Endothelial cell of umbilical vein (primary cell): Measurements from ENCODE around the gene ATXN1. TPM values are rescaled to one million over a fixed set of nuclear protein-coding genes. Genes with fewer than 3 reads are reported as not detected.

ENCODE experiments used
- BruUV-seq: library from RNA; stranded (reverse); fragments of 400-500 nt; replicated peaks from 2 replicates; lab custom pipeline; 2021; lab: Mats Ljungman, UMichigan
- CTCF ChIA-PET: fragments of 300-600, 350-600 bp; sonication (Branson Sonifier 250); formaldehyde crosslinking; loops from one replicate; lab custom pipeline; 2021; ENCODE audit warnings: antibody characterized with exemption, inconsistent platforms; lab: Charles Lee
- POLR2A ChIA-PET: fragments of 300-600, 350-600 bp; sonication (Branson Sonifier 250); formaldehyde crosslinking; loops from one replicate; lab custom pipeline; 2021; ENCODE audit warnings: antibody characterized with exemption, inconsistent platforms; lab: Charles Lee
- DNase-seq: peaks from one replicate; pipeline ENCODE4 v3.0.0-alpha.2; 2011; ENCODE audit warnings: low read depth, low spot score
- FAIRE-seq: peaks from 2 replicates; lab custom pipeline; 2011; peaks lifted over from hg19 to GRCh38; lab: Jason Lieb, UNC
- H2AFZ ChIP-seq: 2 replicates; pipeline ENCODE4 v1.6.0; 2012; ENCODE audit warnings: low read depth, low read length, control low read depth, inconsistent platforms
- H3K27ac ChIP-seq: 2 replicates; pipeline ENCODE4 v1.5.1; 2011; ENCODE audit warnings: low read depth, mild to moderate bottlenecking, control low read depth, low read length, moderate library complexity; ENCODE audit not compliant: insufficient read depth
- H3K27me3 ChIP-seq, 2 experiments: 2 replicates each; pipeline versions ENCODE4 v1.6.0 to v1.6.1; 2011; ENCODE audit warnings: low read length in 2 of 2, mixed read lengths in 1 of 2; ENCODE audit not compliant: control insufficient read depth in 2 of 2, insufficient read depth in 2 of 2
- H3K36me3 ChIP-seq, 2 experiments: 2 replicates in 1 of 2; 3 replicates in 1 of 2; pipeline ENCODE4 v1.5.1; 2011; ENCODE audit warnings: low read length in 2 of 2, mild to moderate bottlenecking in 1 of 2, moderate library complexity in 1 of 2; ENCODE audit not compliant: control insufficient read depth in 2 of 2, insufficient read depth in 2 of 2; ENCODE audit errors: extremely low read depth in 1 of 2
- H3K4me1 ChIP-seq: 3 replicates; pipeline ENCODE4 v1.5.1; 2011; ENCODE audit warnings: mild to moderate bottlenecking, low read length; ENCODE audit not compliant: control insufficient read depth, insufficient read depth; ENCODE audit errors: extremely low read depth
- H3K4me2 ChIP-seq: 2 replicates; pipeline ENCODE4 v1.6.1; 2011; ENCODE audit warnings: low read length, control low read depth, mixed read lengths; ENCODE audit not compliant: insufficient read depth
- H3K4me3 ChIP-seq, 3 experiments: fragments of 200-600 bp in 1 of 3; sonication (generic), shearing (Covaris generic) in 1 of 3; replicated peaks in 1 of 3; 2 replicates each; pipeline ENCODE4 v1.5.1; 2011 to 2016; ENCODE audit warnings: control low read depth in 3 of 3, low read length in 3 of 3, mild to moderate bottlenecking in 2 of 3, inconsistent platforms in 1 of 3, low read depth in 1 of 3, moderate library complexity in 1 of 3; ENCODE audit not compliant: insufficient read depth in 1 of 3
- H3K79me2 ChIP-seq: 2 replicates; pipeline ENCODE4 v1.6.0; 2012; ENCODE audit warnings: low read length, inconsistent platforms; ENCODE audit not compliant: control insufficient read depth, insufficient read depth
- H3K9ac ChIP-seq: replicated peaks from 2 replicates; pipeline ENCODE3; 2011; ENCODE audit warnings: low read length, control low read depth; ENCODE audit not compliant: insufficient read depth; ENCODE audit errors: extremely low read depth
- H3K9me1 ChIP-seq: replicated peaks from 3 replicates; pipeline ENCODE4 v1.6.0; 2011; ENCODE audit warnings: mild to moderate bottlenecking, low read length; ENCODE audit not compliant: control insufficient read depth, insufficient read depth; ENCODE audit errors: extremely low read depth
- H3K9me3 ChIP-seq: replicated peaks from 2 replicates; pipeline ENCODE4 v1.5.1; 2012; ENCODE audit warnings: low read length, inconsistent platforms; ENCODE audit not compliant: control insufficient read depth, insufficient read depth
- H4K20me1 ChIP-seq: replicated peaks from 2 replicates; pipeline ENCODE3; 2011; ENCODE audit warnings: mild to moderate bottlenecking, low read length; ENCODE audit not compliant: control insufficient read depth, insufficient read depth; ENCODE audit errors: extremely low read depth
- EZH2 ChIP-seq: IDR thresholded peaks from 2 replicates; pipeline ENCODE4 v1.6.1; 2012; ENCODE audit warnings: borderline replicate concordance, low read depth, mild to moderate bottlenecking, moderate library complexity, low read length, inconsistent platforms; ENCODE audit not compliant: severe bottlenecking
- FOS ChIP-seq: IDR thresholded peaks from 2 replicates; pipeline ENCODE4 v1.6.1; 2011; ENCODE audit warnings: mild to moderate bottlenecking, low read length, moderate library complexity, borderline replicate concordance; ENCODE audit not compliant: insufficient read depth
- GATA2 ChIP-seq: IDR thresholded peaks from 2 replicates; pipeline ENCODE4 v1.7.0; 2011; ENCODE audit warnings: low read depth, mild to moderate bottlenecking, moderate library complexity, mixed read lengths, low read length; ENCODE audit not compliant: insufficient read length, insufficient read depth
- JUN ChIP-seq: IDR thresholded peaks from 2 replicates; pipeline ENCODE4 v1.6.1; 2011; ENCODE audit warnings: borderline replicate concordance, low read depth; ENCODE audit not compliant: insufficient read length, insufficient read depth
- MYC ChIP-seq: IDR thresholded peaks from one replicate; pipeline ENCODE4 v1.6.1; 2011; ENCODE audit warnings: mild to moderate bottlenecking, low read depth, low read length
- POLR2A ChIP-seq: IDR thresholded peaks from 2 replicates; pipeline ENCODE4 v1.6.1; 2012; ENCODE audit warnings: low read depth, mild to moderate bottlenecking, control low read depth, low read length
- POLR2AphosphoS5 ChIP-seq: IDR thresholded peaks from 2 replicates; pipeline ENCODE4 v1.6.1; 2012; ENCODE audit warnings: low read depth, mild to moderate bottlenecking, control low read depth, low read length, moderate library complexity; ENCODE audit not compliant: insufficient read depth
- dilution Hi-C: fragments of 300-500 bp; cut with MboI; formaldehyde crosslinking; loops from one replicate; pipeline ENCODE4 v1.15.0; 2019; ENCODE audit warnings: low sequenced_read_pairs; ENCODE audit not compliant: extremely low pct_ligation_motif_present
- intact Hi-C: fragments of 100-400 bp; cut with micrococcal nuclease; formaldehyde crosslinking; loops from one replicate; pipeline ENCODE4 v1.10.0; 2022
- polyA plus RNA-seq, 4 experiments: library from polyadenylated mRNA; depleted of rRNA in 3 of 4; stranded (reverse) in 3 of 4; unstranded in 1 of 4; fragments of >200 nt; gene quantifications; 2 replicates each; pipeline versions ENCODE4 v1.2.1 to v1.2.3, GENCODE V29; 2011 to 2012; ENCODE audit warnings: missing spikeins in 1 of 4
- total RNA-seq: library from RNA; stranded (reverse); gene quantifications from 2 replicates; pipeline ENCODE4 v1.2.3, GENCODE V29; 2021
- TF ChIP-seq, protein P1 (sequence below), 2 donors: IDR thresholded peaks; 1 replicate in 1 of 2; 2 replicates in 1 of 2; pipeline ENCODE4 v1.5.1; 2011; ENCODE audit warnings: low read length in 2 of 2, mild to moderate bottlenecking in 2 of 2, moderate library complexity in 2 of 2, control low read depth in 1 of 2, inconsistent platforms in 1 of 2, low read depth in 1 of 2; ENCODE audit not compliant: insufficient read depth in 1 of 2; ENCODE audit errors: extremely low read depth in 1 of 2
- TF ChIP-seq, protein P2 (sequence below): IDR thresholded peaks from 2 replicates; pipeline ENCODE4 v1.6.1; 2011; ENCODE audit not compliant: insufficient read depth, insufficient read length

Gene ATXN1
- total and polyA plus RNA-seq, 2 donors (not counting 3 experiments of a cell fraction or from before 2014, with no cell fraction given): 16.4 to 33.0 TPM

DNA sequence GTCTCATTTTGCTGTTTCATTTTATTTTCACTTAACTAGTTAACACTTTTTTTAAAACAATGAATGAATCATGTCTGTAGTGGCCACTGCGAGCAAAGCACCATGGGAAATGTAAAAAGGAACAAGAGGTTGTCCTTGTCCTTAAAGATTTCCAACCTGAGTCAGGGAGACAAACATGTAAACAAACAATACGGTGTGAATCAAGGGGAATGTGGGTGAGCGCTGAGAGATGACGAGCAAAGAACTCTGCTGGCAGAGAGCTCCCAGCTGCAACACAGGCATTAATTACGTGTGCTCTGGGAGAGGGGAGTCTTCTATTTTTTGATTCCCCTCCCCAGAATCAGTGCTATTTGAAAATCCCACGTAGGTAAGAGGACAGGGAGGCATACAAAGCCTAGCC lies 84.3 kb downstream of the ATXN1 start:
- no peaks in the 10 kb centered on the region for H3K36me3 ChIP-seq
- DNase-seq: no peak
- POLR2A ChIA-PET: interaction anchor here (0.6 kb wide), 1 partner anchor 85 kb away, joined by 3 read pairs; no protein-coding TSS in a partner anchor

DNA sequence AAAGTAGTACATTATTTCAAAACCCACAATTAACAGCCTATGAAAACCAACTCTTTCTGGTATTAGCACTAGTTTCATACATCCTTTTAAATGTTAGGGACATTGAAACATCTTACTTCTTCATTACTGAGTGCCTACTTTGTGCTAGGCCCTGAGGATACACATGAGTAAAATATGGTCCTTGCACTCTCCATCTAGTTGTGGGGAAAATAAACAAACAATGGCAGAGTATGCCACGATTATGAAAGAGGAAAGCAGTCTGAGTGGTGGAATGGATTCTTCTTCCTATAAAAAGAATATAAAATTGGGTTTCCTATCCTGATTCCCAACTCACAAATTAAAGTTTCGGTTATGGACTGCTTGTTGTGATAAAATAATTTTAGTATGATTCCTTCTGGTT lies 84.9 kb downstream of the ATXN1 start:
- Histone ChIP-seq H3K4me2 (no peak overlapping the region), H3K9me3 (no peaks in the 10 kb centered on the region), H3K4me1 (peaks cover 13% of the 10 kb centered on the region), H3K27ac (no peak overlapping the region), H3K27me3 (no peaks in the 10 kb centered on the region), H4K20me1 (no peaks in the 10 kb centered on the region), H3K79me2 (no peaks in the 10 kb centered on the region), H2AFZ (no peak overlapping the region), H3K9me1 (no peaks in the 10 kb centered on the region), H3K4me3 (no peak overlapping the region), H3K36me3 (no peaks in the 10 kb centered on the region), H3K9ac (no peak overlapping the region)
- intact Hi-C loops: no loop called here
- FAIRE-seq: no peak
- ChIA-PET CTCF (no interaction called here), POLR2A (no interaction called here)
- TF ChIP-seq MYC (no peak), FOS (no peak), GATA2 (no peak), EZH2 (no peak), POLR2AphosphoS5 (no peak), POLR2A (no peak)
- TF ChIP-seq, protein P1, sequence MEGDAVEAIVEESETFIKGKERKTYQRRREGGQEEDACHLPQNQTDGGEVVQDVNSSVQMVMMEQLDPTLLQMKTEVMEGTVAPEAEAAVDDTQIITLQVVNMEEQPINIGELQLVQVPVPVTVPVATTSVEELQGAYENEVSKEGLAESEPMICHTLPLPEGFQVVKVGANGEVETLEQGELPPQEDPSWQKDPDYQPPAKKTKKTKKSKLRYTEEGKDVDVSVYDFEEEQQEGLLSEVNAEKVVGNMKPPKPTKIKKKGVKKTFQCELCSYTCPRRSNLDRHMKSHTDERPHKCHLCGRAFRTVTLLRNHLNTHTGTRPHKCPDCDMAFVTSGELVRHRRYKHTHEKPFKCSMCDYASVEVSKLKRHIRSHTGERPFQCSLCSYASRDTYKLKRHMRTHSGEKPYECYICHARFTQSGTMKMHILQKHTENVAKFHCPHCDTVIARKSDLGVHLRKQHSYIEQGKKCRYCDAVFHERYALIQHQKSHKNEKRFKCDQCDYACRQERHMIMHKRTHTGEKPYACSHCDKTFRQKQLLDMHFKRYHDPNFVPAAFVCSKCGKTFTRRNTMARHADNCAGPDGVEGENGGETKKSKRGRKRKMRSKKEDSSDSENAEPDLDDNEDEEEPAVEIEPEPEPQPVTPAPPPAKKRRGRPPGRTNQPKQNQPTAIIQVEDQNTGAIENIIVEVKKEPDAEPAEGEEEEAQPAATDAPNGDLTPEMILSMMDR (IDR thresholded peaks at IDR 0.05; ENCODE audit: extremely low read depth in 1 of 2, insufficient read depth in 1 of 2, low read depth in 1 of 2, low read length in 2 of 2): no peak
- TF ChIP-seq, protein P2, sequence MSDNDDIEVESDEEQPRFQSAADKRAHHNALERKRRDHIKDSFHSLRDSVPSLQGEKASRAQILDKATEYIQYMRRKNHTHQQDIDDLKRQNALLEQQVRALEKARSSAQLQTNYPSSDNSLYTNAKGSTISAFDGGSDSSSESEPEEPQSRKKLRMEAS: no peak
- dilution Hi-C loops: no loop called here
- BruUV-seq: no TSS peak
- no peak for DNase-seq

More for the DNA sequence above, 84.3 kb downstream of the ATXN1 start:
- Histone ChIP-seq H3K27me3 (no peaks in the 10 kb centered on the region), H3K27ac (no peak overlapping the region), H3K4me3 (no peak overlapping the region), H3K79me2 (no peaks in the 10 kb centered on the region), H3K9ac (no peak overlapping the region), H3K4me1 (peaks cover 18% of the 10 kb centered on the region), H2AFZ (no peak overlapping the region), H3K4me2 (no peak overlapping the region), H3K9me3 (no peaks in the 10 kb centered on the region), H4K20me1 (no peaks in the 10 kb centered on the region), H3K9me1 (no peaks in the 10 kb centered on the region)
- BruUV-seq: no TSS peak
- CTCF ChIA-PET: no interaction called here
- dilution Hi-C loops (no loop called here), intact Hi-C loops (no loop called here)
- no peak for FAIRE-seq
- no peak for TF ChIP-seq POLR2A
- no peak for TF ChIP-seq JUN
- TF ChIP-seq GATA2: no peak
- no peak for TF ChIP-seq FOS
